Parathyroid adenoma (tissue), 2 donors: ENCODE data around the gene LAMB1.
"Not testable (repeated sequence)": the region's sequence is repeated elsewhere in the genome, so short reads cannot be mapped to it uniquely, and the experiment has no call there.

Experiments used
- H2AFZ ChIP-seq: fragments of 300-600 bp; sonication (generic); one replicate; pipeline ENCODE4 v1.7.0; 2017; ENCODE audit warnings: antibody characterized with exemption, mild to moderate bottlenecking
- H3K27ac ChIP-seq: fragments of 300-600 bp; sonication (generic); one replicate; pipeline ENCODE4 v1.7.0; 2017
- H3K27me3 ChIP-seq: fragments of 300-600 bp; sonication (generic); one replicate; pipeline ENCODE4 v1.7.0; 2017; ENCODE audit warnings: low read length; ENCODE audit not compliant: control insufficient read depth, insufficient read depth
- H3K36me3 ChIP-seq: fragments of 300-600 bp; sonication (generic); one replicate; pipeline ENCODE4 v1.7.0; 2017; ENCODE audit warnings: low read length; ENCODE audit not compliant: control insufficient read depth, insufficient read depth
- H3K4me1 ChIP-seq: fragments of 300-600 bp; sonication (generic); one replicate; pipeline ENCODE4 v1.7.0; 2017; ENCODE audit warnings: control low read depth
- H3K4me2 ChIP-seq: fragments of 300-600 bp; sonication (generic); one replicate; pipeline ENCODE4 v1.7.0; 2017; ENCODE audit warnings: low read length
- H3K4me3 ChIP-seq: fragments of 300-600 bp; sonication (generic); one replicate; pipeline ENCODE4 v1.7.0; 2017; ENCODE audit warnings: low read depth, low read length
- H3K79me2 ChIP-seq: fragments of 300-600 bp; sonication (generic); one replicate; pipeline ENCODE4 v1.7.0; 2017; ENCODE audit warnings: control low read depth
- H3K9ac ChIP-seq: fragments of 300-600 bp; sonication (generic); one replicate; pipeline ENCODE4 v1.7.0; 2017; ENCODE audit warnings: mild to moderate bottlenecking
- H3K9me3 ChIP-seq: fragments of 300-600 bp; sonication (generic); one replicate; pipeline ENCODE4 v1.7.0; 2017; ENCODE audit warnings: low read length; ENCODE audit not compliant: control insufficient read depth
- TF ChIP-seq, protein P1 (sequence below): fragments of 300-600 bp; sonication (generic); IDR thresholded peaks from one replicate; pipeline ENCODE4 v1.7.0; 2017; ENCODE audit warnings: antibody characterized with exemption, mild to moderate bottlenecking
- donor health status: primary hyperparathyroidism.

Gene LAMB1

DNA sequence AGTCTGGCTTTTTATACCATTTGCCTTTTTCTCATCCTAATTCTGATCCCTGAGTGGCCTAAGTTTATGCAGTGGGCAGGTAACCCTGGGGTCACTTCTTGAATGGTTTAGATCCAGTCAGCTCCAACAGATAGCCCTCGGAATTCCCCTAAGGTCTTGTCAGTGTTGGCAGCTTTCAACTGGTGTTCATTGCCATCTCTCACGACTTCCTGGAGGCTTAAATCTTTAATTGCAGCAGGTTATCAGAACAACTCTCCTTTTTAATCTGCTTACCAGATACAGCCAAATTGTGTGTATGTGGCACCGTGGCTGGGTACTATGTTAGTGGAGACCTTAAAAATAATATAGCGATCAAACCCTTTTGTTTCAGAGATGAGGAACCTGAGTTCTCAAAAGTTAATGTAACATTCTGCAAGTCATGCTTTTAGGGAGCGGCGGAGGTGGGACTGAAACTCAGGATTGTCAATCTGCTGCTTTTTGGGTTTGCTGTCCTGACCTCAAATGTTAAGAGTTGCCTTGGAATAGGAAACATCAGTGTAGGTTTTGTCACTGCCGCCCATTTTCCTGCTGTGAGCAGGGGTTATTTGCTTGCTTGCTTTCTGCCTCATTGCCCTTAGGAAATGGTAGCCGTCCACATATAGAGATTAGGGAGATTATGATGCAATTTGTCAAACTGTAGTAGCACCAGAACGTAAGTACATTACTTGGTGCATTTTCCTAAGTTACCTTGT is 111.2 kb downstream of the LAMB1 start:
- no peaks in the 10 kb centered on the region for H3K36me3 ChIP-seq
- TF ChIP-seq, protein P1, sequence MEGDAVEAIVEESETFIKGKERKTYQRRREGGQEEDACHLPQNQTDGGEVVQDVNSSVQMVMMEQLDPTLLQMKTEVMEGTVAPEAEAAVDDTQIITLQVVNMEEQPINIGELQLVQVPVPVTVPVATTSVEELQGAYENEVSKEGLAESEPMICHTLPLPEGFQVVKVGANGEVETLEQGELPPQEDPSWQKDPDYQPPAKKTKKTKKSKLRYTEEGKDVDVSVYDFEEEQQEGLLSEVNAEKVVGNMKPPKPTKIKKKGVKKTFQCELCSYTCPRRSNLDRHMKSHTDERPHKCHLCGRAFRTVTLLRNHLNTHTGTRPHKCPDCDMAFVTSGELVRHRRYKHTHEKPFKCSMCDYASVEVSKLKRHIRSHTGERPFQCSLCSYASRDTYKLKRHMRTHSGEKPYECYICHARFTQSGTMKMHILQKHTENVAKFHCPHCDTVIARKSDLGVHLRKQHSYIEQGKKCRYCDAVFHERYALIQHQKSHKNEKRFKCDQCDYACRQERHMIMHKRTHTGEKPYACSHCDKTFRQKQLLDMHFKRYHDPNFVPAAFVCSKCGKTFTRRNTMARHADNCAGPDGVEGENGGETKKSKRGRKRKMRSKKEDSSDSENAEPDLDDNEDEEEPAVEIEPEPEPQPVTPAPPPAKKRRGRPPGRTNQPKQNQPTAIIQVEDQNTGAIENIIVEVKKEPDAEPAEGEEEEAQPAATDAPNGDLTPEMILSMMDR = no peak
- H3K4me2 ChIP-seq = peak overlapping the region; percentile 93
- H3K4me3 ChIP-seq = peak overlapping the region; percentile 84
- peak overlapping the region; percentile 59 for H3K9ac ChIP-seq
- peaks cover 35% of the 10 kb centered on the region for H3K79me2 ChIP-seq
- H2AFZ ChIP-seq = peak overlapping the region; percentile 93
- H3K4me1 ChIP-seq = peaks cover 4% of the 10 kb centered on the region
- H3K9me3 ChIP-seq = no peaks in the 10 kb centered on the region
- no peaks in the 10 kb centered on the region for H3K27me3 ChIP-seq
- peak overlapping the region; percentile 87 for H3K27ac ChIP-seq

DNA sequence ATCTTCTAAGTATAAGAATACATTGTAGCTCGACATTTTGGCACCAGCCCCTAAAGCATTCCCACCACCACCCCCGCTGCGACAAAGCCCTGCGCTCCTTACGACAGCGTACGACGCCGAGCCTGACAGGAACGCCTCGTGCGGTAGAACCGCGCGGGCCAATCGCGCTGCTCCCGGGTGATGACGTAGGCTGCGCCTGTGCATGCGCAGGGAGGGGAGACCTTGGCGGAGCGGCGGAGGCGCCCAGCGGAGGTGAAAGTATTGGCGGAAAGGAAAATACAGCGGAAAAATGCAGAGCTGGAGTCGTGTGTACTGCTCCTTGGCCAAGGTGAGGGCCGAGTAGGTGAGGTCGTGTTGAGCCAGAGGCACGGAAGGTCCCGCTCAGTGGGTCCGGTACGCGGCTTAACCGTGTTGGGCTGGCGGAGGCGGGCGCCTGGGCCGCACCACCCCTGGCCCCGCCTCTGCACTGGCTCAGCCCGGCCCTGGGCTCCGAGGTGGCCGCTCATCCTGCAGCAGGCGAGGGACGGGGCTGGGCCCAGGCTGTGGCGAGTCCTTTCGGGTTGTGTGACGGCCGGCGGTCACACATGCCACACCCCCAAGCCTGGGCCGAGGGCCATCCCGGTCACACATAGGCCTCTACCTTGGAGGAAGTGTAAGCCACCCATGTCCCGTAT is 111.9 kb downstream of the LAMB1 start, which contains the start of gene DLD:
Gene DLD (plus strand): TSS at position 222 of the 674 bp plus-strand sequence. CDS start 68 bp downstream, at position 290.
- H3K36me3 ChIP-seq = no peaks in the 10 kb centered on the region
- peaks cover 4% of the 10 kb centered on the region for H3K4me1 ChIP-seq
- TF ChIP-seq, protein P1 = no peak
- no peaks in the 10 kb centered on the region for H3K27me3 ChIP-seq
- H3K9me3 ChIP-seq = no peaks in the 10 kb centered on the region
- peaks cover 34% of the 10 kb centered on the region for H3K79me2 ChIP-seq
- H3K27ac ChIP-seq = peak within 1 kb of the TSS; percentile 87
- peak within 1 kb of the TSS; percentile 93 for H3K4me2 ChIP-seq
- peak within 1 kb of the TSS; percentile 59 for H3K9ac ChIP-seq
- H2AFZ ChIP-seq = peak within 1 kb of the TSS; percentile 93
- peak within 1 kb of the TSS; percentile 84 for H3K4me3 ChIP-seq

DNA sequence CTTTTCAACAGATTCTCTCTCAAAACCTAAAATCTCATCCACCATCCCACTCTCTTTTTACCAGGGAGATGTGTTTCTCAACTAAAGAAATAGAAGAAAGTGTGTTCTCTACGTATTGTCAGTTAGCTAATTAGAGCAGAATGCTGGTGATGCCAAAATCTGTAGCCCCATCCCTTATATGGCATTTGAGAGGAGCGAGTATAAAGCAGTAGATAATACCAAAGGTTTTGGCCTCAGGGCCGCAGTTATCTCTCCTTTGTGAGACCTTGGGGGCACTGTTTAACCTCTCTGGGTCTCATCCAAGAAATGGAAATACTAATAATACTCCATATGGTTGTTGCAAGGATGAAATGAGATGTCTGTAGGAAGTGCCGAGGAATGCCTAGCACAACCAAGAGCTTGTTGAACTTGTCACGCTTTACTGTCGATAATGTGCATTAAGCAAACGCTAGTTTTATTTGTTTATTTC is 112.4 kb downstream of the LAMB1 start:
- Histone ChIP-seq H3K4me1 (peaks cover 4% of the 10 kb centered on the region), H3K4me2 (peak overlapping the region; percentile 93), H3K9me3 (no peaks in the 10 kb centered on the region), H3K27me3 (no peaks in the 10 kb centered on the region), H3K4me3 (peak overlapping the region; percentile 84), H3K36me3 (no peaks in the 10 kb centered on the region), H2AFZ (peak overlapping the region; percentile 93), H3K27ac (peak overlapping the region; percentile 87), H3K79me2 (peaks cover 30% of the 10 kb centered on the region), H3K9ac (peak overlapping the region; percentile 59)
- TF ChIP-seq, protein P1 = no peak

DNA sequence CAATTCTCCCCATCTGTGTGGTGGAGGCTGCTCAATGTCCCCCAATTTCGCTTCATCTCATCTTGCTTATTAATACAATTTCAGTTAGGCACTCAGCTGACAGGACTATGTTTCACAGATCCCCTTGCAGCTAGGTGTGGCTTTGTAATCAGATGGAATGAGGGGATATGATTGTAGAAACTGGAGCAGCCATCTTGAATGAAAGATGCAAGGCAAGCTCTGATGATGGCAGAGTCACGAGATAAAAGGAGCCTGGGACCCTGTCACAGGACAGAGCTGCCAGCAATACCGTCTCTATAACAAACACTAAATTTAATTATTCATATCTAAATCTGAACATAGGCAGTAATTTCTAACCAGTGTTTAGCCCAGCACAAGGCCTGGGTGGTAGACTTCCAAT is 113.0 kb downstream of the LAMB1 start:
- H3K4me3 ChIP-seq = no peak overlapping the region
- H3K27ac ChIP-seq = no peak overlapping the region
- H3K9me3 ChIP-seq = no peaks in the 10 kb centered on the region

DNA sequence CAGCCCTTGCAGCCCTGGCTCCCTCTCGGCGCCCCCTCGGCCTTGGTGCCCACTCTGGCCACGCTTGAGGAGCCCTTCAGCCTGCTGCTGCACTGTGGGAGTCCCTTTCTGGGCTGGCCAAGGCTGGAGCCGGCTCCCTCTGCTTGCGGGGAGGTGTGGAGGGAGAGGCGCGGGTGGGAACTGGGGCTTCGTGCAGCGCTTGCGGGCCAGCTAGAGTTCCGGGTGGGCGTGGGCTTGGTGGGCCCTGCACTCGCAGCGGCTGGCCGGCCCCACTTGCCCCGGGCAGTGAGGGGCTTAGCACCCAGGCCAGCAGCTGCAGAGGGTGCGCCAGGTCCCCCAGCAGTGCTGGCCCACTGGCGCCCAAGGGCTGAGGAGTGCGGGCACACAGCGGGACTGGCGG is 115.1 kb downstream of the LAMB1 start:
- peaks cover 15% of the 10 kb centered on the region for H3K79me2 ChIP-seq
- not testable (repeated sequence) for H3K36me3 ChIP-seq, H3K27ac ChIP-seq, H3K4me2 ChIP-seq, H3K9ac ChIP-seq, H2AFZ ChIP-seq, H3K4me1 ChIP-seq, H3K27me3 ChIP-seq, H3K4me3 ChIP-seq, H3K9me3 ChIP-seq

More for the DNA sequence above, 113.0 kb downstream of the LAMB1 start:
- no peak overlapping the region for H3K4me2 ChIP-seq
- H2AFZ ChIP-seq = peak overlapping the region; percentile 93
- TF ChIP-seq, protein P1 = no peak
- no peaks in the 10 kb centered on the region for H3K27me3 ChIP-seq
- no peaks in the 10 kb centered on the region for H3K36me3 ChIP-seq
- H3K79me2 ChIP-seq = peaks cover 25% of the 10 kb centered on the region
- no peak overlapping the region for H3K9ac ChIP-seq
- H3K4me1 ChIP-seq = peaks cover 4% of the 10 kb centered on the region
